Measurements from ENCODE around the gene EFCAB5.
A peak's percentile ranks its signal among the peaks of the same experiment; 100 is the strongest.

The EFCAB5 gene

DNA sequence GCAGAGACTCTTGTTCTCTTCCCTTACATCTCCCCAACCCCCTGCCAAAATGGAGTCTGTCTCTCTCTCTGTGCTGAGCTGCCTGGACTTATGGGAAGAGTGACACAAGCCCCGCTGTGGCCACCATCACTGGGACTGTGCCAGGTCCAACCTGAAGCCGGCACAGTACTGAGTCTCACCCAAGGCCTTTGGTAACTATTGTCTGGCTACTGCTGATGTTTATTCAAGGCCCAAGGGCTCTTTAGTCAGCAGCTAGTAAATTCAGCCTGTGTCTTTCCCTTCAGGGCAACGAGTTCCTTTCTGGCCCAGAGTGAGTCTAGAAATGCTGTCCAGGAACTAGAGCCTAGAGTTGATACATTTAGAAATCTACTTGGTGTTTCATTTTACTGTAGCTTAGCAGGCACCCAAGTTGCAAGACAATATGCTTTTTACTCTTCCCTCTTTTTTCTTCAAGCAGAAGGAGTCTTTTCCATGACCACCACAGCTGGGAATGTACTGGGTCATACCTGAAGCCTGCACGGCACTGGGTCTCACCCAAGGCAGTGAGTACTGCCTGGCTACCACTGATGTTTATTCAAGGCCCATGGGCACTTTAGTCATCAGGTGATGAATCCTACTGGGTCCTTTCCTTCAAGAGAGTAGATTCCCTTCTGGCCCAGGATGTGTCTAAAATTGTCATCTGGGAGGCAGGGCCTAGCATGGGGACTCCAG lies 17.7 kb downstream of the EFCAB5 start:
- no peak for TF ChIP-seq POLR2A (IDR thresholded peaks at IDR 0.05; ENCODE audit: low read depth, low read length)
- FAIRE-seq (no peak), DNase-seq (ENCODE audit: insufficient read length, low spot score) (peak; percentile 1)

DNA sequence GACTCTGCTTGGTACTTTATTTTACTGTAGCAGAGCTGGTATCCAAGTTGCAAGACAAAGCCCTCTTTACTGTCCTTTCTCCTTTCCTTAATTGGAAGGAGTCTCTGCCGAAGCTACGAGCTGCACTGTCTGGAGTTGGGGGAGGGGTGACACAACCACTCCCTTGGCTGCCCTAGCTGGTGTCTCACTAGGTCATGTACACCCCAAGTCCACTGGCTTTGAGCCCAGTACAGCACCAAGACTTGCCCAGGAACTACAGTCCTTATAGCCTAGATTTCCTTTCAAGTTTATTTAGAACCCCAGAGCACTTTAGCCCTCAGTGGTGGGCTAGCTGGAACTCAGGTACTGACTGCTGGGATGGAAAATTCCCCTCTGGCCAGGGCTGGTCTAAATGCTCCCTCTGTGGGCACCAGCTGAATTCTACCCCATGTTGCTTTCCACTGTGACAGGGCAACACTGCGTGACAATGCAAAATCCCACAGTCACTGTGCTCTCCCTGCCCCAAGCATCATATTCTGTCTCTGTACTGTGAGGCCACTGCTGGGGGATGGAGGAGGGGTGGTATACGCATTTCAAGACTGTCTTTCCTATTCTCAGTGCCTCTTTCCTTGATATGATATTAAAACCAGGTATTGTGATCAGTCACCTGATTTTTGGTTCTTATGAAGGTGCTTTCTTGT lies 18.4 kb downstream of the EFCAB5 start:
- no peak for FAIRE-seq
- TF ChIP-seq POLR2A (IDR thresholded peaks at IDR 0.05; ENCODE audit: low read depth, low read length), result no peak
- no peak for DNase-seq (ENCODE audit: insufficient read length, low spot score)

DNA sequence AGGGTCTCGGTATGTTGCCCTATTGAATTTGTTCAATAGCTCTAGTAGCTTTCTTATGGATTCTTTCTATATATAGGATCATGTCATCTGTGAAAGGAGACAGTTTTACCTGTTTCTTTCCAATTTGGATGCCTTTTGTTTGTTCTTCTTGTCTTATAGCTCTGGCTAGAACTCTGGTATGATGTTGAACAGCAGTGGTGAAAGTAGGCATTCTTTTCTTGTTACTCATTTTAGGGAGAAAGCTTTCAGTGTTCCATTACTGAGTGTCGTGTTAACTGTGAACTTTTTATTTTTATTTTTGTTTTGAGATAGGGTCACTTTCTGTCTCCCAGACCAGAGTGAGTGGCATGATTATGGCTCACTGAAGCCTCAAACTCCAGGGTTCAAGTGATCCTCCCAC lies 21.2 kb downstream of the EFCAB5 start:
- no peak for TF ChIP-seq POLR2A (IDR thresholded peaks at IDR 0.05; ENCODE audit: low read depth, low read length)
- FAIRE-seq, result no peak
- no peak for DNase-seq (ENCODE audit: insufficient read length, low spot score)

DNA sequence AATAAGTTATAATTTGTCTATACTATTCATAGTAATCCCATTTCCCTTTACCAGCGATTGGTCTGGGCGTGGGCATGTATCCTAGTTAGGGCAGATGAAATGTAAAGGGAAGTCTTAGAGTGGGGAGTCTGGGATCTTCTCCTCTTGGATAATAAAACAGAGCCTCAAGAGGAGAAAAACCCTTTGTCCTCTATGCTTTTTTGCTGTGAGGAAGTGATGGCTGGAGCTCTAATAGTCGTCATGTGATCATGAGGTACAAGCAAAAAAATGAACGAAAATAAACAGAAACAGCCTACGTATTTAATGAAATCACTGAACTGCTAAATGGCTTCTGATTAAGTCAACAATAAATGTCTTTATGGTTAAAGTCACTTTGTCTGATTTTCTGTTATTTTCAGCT lies 26.8 kb downstream of the EFCAB5 start:
- no peak for DNase-seq (ENCODE audit: insufficient read length, low spot score)
- no peak for FAIRE-seq
- no peak for TF ChIP-seq POLR2A (IDR thresholded peaks at IDR 0.05; ENCODE audit: low read depth, low read length)

DNA sequence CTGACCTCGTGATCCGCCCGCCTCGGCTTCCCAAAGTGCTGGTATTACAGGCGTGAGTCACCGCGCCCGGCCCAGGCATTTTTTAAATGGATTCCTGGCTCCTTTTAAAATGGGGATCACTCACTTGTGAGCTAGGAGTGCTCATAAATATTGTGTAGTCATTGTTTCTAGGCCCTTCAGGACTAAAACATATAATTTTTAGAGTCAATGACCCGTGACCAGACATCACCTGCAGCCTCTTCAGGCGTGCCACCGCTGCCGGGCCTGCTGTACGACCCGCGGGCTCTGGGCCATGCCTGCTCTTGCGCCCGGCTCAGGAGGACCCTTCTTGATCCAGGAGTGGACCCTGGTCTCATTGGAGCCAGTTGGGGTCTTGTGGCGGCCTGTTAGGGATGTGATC lies 30.8 kb downstream of the EFCAB5 start:
- FAIRE-seq, result no peak
- no peak for DNase-seq (ENCODE audit: insufficient read length, low spot score)
- TF ChIP-seq POLR2A (IDR thresholded peaks at IDR 0.05; ENCODE audit: low read depth, low read length), result no peak

DNA sequence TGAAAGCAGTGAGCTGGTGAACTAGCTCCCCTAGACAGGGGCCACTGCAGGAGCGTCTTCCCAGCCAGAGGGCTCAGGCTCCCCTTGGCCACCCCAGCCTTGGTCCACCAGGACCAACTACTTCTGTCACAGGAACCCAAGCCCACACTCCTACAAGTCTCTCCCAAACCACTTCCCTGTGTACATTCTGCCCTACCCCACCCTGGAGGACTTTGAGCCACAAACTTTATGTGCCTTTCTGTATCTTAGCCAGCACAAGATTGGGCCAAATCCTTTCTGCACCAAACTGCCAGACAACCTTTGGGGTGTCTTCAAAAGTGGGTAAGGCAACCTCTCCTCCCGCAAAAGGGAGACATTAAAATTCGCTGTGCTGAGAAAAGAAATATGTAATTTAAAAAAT lies 31.6 kb downstream of the EFCAB5 start:
- FAIRE-seq, result no peak
- no peak for DNase-seq (ENCODE audit: insufficient read length, low spot score)

DNA sequence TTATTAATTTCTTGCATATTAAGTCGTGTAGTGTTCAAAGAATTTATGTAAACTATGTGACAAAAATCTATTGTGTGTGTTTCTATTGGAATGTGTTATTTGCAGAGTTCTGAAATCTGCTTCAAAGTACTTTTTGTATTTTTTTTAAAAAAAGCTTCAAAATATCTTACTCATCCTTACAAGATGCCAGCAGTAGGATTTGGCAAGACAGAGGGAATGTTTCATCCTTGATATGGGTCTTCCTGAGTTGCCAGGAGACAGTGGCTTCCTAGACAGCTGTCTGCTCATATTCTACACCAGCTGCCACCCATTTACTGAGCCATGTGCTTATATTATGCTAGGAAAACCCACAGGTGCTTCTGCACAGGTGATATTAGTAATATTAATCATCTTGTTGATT lies 36.4 kb downstream of the EFCAB5 start:
- FAIRE-seq, result no peak
- TF ChIP-seq POLR2A (IDR thresholded peaks at IDR 0.05; ENCODE audit: low read depth, low read length), result no peak
- no peak for DNase-seq (ENCODE audit: insufficient read length, low spot score)

More for the DNA sequence above, 31.6 kb downstream of the EFCAB5 start:
- TF ChIP-seq POLR2A (IDR thresholded peaks at IDR 0.05; ENCODE audit: low read depth, low read length), result no peak

DNA sequence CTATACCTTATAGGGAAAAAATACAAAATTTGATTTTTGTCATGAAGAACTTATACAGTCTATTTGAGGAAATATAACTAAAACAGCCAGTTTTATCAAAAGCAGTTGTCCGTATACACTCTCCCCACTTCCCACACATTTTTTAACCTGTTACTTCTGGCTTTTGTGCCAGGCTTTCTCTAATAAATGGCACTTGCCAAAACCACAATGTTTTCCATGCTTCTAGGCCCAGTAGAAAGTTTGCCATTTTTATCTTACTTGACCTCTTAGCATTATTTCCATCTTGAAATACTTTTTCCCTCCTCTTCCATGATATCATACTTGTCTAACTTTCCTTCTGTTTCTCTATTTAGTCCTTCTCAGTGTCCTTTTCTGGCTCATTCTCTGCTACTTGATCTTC lies 38.8 kb downstream of the EFCAB5 start:
- no peak for TF ChIP-seq POLR2A (IDR thresholded peaks at IDR 0.05; ENCODE audit: low read depth, low read length)
- no peak for DNase-seq (ENCODE audit: insufficient read length, low spot score)
- no peak for FAIRE-seq

DNA sequence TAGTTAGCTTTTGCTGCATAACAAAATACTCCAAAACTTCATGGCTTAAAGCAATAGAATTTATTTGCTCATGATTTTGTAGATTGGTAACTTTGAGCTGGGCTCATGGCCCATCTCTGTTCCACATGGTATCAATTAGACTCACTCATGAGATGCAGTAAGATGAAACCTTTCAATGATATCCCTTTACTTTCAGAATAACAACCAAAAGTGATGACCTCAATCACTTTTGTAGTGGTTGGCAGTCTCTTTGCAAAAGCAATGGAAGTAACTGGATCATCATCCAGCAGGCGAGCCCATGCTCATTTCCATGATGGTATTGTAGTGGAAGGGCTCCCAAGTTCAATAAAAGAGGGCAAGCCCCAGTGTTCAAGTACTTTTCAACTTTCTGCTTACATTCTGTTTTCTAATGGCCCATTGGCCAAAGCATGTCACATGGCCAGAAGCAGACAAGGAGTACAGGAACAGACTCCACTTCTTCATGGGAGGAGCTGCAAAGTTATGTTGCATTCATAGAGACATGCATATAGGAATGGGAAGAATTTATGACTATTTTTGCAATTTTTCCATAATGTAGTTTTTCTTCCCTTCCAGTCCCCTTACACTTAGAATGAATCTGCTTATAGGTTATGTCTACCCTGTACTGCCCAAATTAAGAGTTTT lies 41.7 kb downstream of the EFCAB5 start:
- FAIRE-seq (no peak), DNase-seq (ENCODE audit: insufficient read length, low spot score) (no peak)
- no peak for TF ChIP-seq POLR2A (IDR thresholded peaks at IDR 0.05; ENCODE audit: low read depth, low read length)

DNA sequence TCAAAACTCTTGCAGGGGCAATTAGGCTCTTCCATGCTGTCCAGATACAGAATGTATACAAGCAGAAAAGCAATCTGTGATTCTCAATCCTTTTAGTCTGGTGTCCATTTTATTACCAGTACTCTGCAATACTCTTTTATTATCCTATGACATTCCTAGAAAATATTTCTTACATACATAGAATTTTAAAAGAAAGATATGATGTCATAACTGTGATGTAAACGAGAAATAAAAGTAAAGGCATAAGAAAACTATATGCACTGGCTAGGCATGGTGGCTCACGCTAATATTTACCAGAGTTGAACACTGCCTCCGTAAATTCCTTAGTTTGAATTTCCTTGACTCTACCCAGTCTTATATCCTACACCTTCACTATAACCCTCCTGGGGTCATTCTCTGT lies 55.0 kb downstream of the EFCAB5 start:
- FAIRE-seq (no peak), DNase-seq (ENCODE audit: insufficient read length, low spot score) (no peak)
- no peak for TF ChIP-seq POLR2A (IDR thresholded peaks at IDR 0.05; ENCODE audit: low read depth, low read length)

DNA sequence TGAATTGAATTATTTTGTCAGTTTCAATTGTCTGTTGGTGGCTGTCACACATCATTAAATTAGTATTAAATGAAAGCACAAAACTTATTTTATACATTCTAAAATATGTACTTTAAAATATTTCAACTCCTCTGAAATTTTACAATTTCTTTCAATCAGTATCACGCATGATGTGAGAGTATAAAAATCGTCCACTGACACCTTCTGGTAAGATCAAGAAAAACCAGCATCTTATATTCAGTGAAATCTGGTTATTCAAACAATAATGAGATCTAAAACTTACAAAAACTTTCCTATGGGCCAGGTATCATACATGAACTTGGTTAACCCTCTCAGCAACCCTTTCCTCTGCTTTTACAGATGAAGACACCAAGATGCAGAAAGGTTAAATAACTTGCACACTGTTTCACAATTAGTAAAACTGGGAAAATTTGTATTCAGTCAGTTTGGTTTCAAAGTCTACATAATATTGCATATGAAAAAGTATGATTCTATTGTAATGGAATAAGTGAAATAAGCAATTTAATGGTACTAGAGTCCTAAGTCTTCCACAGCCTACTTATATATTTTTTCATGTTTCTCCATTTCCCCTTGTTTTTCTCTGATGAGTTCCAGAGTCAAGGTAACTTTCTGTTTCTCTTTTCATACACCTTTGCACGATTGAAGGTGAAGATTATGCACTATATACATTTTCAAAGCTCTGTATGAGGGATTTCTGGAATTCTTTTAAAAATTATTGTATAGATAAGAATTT lies 58.7 kb downstream of the EFCAB5 start:
- DNase-seq (ENCODE audit: insufficient read length, low spot score) (no peak), FAIRE-seq (no peak)
- no peak for TF ChIP-seq POLR2A (IDR thresholded peaks at IDR 0.05; ENCODE audit: low read depth, low read length)

DNA sequence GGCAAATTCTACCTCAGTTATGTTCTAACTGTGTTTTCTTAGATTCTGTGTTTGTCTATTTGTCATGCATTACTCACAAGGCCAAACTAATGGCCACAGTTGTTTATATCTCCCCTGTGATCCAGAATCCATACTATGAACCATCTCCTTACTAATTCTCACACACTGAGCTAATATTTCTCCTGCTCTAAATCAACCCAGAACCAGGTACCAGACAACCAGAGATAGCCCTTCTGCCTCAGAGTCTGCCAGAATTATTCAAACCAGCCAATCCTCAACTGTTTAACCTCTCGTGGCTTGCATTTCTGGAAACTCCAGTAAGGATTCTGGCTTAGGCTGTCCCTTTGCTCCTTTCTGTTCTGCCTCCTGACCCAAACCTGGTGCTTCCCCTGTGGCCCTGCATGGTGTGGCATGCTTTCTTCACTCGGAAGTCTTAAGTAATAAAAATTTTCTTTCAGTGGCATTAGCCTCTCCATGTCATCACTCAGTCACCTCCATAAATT lies 59.4 kb downstream of the EFCAB5 start:
- TF ChIP-seq POLR2A (IDR thresholded peaks at IDR 0.05; ENCODE audit: low read depth, low read length), result no peak
- DNase-seq (ENCODE audit: insufficient read length, low spot score), result no peak
- FAIRE-seq, result no peak

DNA sequence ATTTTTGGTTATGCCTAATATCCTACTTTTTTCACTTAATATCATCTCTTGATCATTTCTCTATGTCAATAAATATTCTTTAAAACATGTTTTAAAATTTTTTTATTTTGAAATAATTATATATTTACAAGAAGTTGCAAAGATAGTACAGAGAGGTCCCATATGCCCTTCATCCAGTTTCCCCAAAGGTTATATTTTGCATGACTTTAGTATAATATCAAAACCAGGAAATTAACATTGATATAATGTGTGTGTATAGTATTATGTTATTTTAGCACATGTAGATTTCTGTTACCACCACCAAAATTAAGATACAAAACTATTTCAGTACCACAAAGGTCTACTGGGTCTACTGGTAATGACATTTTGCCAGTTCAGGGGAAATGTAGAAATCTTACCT lies 60.7 kb downstream of the EFCAB5 start:
- no peak for DNase-seq (ENCODE audit: insufficient read length, low spot score)
- no peak for TF ChIP-seq POLR2A (IDR thresholded peaks at IDR 0.05; ENCODE audit: low read depth, low read length)
- no peak for FAIRE-seq

All from H54 (cell line).